HFFc6 (cell line): Measurements from ENCODE around the gene PIK3C2A. TPM values are rescaled to one million over a fixed set of nuclear protein-coding genes. Genes with fewer than 3 reads are reported as not detected.

ENCODE experiments used
- DNase-seq: peaks from one replicate; pipeline ENCODE4 v3.0.0-alpha.2; 2018
- H3K27ac Mint-ChIP-seq: 2 replicates; pipeline ENCODE4 v1.8.0; 2020; ENCODE audit warnings: mild to moderate bottlenecking, mixed read lengths
- H3K27me3 Mint-ChIP-seq: 2 replicates; pipeline ENCODE4 v1.8.0; 2021; ENCODE audit warnings: mild to moderate bottlenecking, moderate library complexity, mixed read lengths; ENCODE audit not compliant: insufficient read depth
- H3K36me3 Mint-ChIP-seq: 2 replicates; pipeline ENCODE4 v1.8.0; 2021; ENCODE audit warnings: low read depth, mixed read lengths
- H3K4me1 Mint-ChIP-seq: 2 replicates; pipeline ENCODE4 v1.8.0; 2020; ENCODE audit warnings: low read depth, mixed read lengths
- H3K4me3 Mint-ChIP-seq: 2 replicates; pipeline ENCODE4 v1.8.0; 2020; ENCODE audit warnings: mild to moderate bottlenecking, moderate library complexity, mixed read lengths
- H3K9me3 Mint-ChIP-seq: 2 replicates; pipeline ENCODE4 v1.8.0; 2020; ENCODE audit warnings: mild to moderate bottlenecking, mixed read lengths
- total RNA-seq, 6 experiments: library from RNA; stranded (reverse); fragmentation: NEBNext Ultra II Directional; extraction: Animal tissue kit (Norgen Biotek cat#: 25700); gene quantifications; 2 replicates in 1 of 6; 3 replicates in 5 of 6; pipeline ENCODE4 v1.2.3, GENCODE V29; 2021
- TF ChIP-seq, protein P1 (sequence below): fragments of 200-600 bp; sonication (generic); IDR thresholded peaks from 2 replicates; pipeline ENCODE4 v1.5.0; 2021; ENCODE audit warnings: antibody characterized with exemption, mild to moderate bottlenecking

Gene PIK3C2A
- total RNA-seq, 6 experiments from 2014 or later = 52.7 to 60.7 (median 57.6) TPM

DNA sequence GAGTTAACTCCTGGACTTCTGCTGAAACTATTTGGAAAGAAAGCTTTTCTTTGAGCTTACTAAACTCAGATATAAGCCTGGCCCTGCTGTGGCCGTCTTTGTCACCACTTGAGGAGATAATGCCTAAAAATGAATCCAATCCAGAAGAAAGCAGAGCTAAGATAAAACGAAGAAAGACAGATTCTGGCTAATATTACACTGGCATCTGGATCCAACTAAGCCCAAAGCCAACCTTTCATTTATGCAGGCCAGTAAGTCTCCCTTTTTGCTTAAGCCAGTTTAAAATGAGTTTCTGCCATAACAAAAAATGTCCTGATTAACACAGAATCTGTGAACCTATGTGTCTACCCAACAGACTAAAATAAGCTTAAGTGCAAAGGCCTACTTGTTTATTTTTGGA is 34.5 kb downstream of the PIK3C2A start:
- H3K4me1 Mint-ChIP-seq = peaks cover 30% of the 10 kb centered on the region
- TF ChIP-seq, protein P1, sequence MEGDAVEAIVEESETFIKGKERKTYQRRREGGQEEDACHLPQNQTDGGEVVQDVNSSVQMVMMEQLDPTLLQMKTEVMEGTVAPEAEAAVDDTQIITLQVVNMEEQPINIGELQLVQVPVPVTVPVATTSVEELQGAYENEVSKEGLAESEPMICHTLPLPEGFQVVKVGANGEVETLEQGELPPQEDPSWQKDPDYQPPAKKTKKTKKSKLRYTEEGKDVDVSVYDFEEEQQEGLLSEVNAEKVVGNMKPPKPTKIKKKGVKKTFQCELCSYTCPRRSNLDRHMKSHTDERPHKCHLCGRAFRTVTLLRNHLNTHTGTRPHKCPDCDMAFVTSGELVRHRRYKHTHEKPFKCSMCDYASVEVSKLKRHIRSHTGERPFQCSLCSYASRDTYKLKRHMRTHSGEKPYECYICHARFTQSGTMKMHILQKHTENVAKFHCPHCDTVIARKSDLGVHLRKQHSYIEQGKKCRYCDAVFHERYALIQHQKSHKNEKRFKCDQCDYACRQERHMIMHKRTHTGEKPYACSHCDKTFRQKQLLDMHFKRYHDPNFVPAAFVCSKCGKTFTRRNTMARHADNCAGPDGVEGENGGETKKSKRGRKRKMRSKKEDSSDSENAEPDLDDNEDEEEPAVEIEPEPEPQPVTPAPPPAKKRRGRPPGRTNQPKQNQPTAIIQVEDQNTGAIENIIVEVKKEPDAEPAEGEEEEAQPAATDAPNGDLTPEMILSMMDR = no peak
- H3K27me3 Mint-ChIP-seq = no peaks in the 10 kb centered on the region
- no peak for DNase-seq
- H3K36me3 Mint-ChIP-seq = peaks cover 7% of the 10 kb centered on the region
- H3K27ac Mint-ChIP-seq = no peak overlapping the region
- H3K4me3 Mint-ChIP-seq = no peak overlapping the region
- H3K9me3 Mint-ChIP-seq = no peaks in the 10 kb centered on the region

DNA sequence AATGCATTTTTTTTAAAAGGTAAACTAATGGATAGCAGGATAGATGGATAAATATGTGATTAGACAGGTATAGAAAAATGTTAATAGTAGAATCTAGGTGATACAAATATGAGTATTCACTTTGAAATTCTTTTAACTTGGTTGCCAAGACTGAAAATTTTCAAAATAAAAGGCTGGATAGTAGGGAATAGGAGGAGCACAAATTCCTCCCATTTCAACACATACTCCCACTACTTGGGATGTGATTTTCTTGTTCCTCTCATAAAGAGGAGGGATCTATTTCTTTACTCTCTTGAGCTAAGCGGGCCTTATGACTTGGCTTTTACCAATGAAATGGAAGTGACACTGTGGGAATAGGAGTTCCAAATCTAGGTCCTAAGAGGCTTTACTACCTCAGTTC is 35.9 kb downstream of the PIK3C2A start:
- Mint-ChIP-seq H3K4me3 (peak overlapping the region; percentile 22; the same call in 1 of the 2 replicates), H3K27me3 (no peaks in the 10 kb centered on the region), H3K27ac (peak overlapping the region; percentile 51; the same call in 1 of the 2 replicates), H3K36me3 (peaks cover 12% of the 10 kb centered on the region), H3K4me1 (peaks cover 23% of the 10 kb centered on the region), H3K9me3 (no peaks in the 10 kb centered on the region)
- TF ChIP-seq, protein P1 = no peak
- DNase-seq = no peak

DNA sequence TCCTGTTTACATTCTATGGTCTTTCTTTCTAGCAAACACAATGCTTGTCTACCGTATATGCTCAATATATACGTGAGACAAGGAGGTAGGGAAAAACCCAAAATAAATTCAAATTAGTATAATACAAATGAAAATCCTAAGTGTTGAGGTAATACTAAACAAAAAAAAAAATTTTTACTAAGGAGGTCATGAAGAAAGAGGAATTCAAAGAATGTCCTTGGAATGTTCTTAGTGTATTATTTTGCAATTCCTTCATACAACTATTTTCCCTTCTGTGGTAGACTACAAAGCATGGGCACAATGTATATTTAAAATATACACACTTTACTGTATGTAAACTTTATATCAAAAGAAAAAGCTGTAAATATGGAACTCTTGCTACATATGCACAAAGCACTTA is 36.4 kb downstream of the PIK3C2A start:
- no peaks in the 10 kb centered on the region for H3K9me3 Mint-ChIP-seq
- H3K27me3 Mint-ChIP-seq = no peaks in the 10 kb centered on the region
- TF ChIP-seq, protein P1 = no peak
- H3K36me3 Mint-ChIP-seq = peaks cover 12% of the 10 kb centered on the region
- H3K4me1 Mint-ChIP-seq = peaks cover 23% of the 10 kb centered on the region
- H3K4me3 Mint-ChIP-seq = peak overlapping the region; percentile 22; the same call in 1 of the 2 replicates
- peak overlapping the region; percentile 46; the same call in 1 of the 2 replicates for H3K27ac Mint-ChIP-seq
- peak; percentile 13 for DNase-seq

DNA sequence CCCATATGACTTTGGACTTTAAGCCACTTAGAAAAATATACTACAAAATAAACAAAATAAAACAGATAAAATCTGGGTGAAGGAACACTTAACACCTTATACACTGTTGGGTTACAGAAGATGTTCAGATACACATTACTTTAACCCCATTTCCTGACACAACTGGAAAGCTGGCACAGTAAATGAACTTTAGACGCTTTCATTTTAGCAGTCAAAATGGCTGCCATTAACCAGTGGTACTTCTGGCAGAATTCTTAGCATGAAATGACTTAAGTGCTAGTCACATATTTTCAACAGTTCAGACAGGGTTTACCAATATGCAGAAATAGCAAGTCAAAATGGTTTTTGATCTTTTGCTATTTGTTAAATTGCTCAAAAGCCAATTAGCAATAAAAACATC is 37.9 kb downstream of the PIK3C2A start:
- peaks cover 12% of the 10 kb centered on the region for H3K36me3 Mint-ChIP-seq
- DNase-seq = no peak
- H3K27me3 Mint-ChIP-seq = no peaks in the 10 kb centered on the region
- no peak overlapping the region for H3K4me3 Mint-ChIP-seq
- TF ChIP-seq, protein P1 = no peak
- peaks cover 30% of the 10 kb centered on the region for H3K4me1 Mint-ChIP-seq
- H3K9me3 Mint-ChIP-seq = no peaks in the 10 kb centered on the region
- H3K27ac Mint-ChIP-seq = no peak overlapping the region

DNA sequence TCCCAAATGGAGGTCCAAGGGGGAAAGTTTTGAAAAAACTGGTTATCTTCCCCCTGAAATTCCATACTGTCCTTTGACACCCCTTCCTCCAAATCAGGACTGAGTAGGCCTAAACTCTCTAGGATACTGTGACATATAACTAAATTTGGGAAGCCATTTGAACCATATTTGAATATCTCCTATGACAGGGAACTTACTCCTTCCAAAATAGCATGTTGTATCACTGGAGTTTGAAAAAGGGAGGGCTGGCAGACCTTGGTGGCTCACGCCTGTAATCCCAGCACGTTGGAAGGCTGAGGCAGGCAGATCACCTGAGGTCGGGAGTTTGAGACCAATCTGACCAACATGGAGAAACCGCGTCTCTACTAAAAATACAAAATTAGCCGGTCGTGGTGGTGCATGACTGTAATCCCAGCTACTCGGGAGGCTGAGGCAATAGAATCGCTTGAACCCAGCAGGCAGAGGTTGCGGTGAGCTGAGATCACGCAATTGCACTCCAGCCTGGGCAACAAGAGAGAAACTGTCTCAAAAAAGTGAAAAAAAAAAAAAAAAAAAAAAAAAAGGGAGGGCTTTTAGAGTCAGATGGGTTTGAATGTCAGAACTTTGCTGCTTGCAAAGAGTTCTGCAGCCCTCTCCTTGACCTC is 42.4 kb downstream of the PIK3C2A start:
- H3K4me3 Mint-ChIP-seq = no peak overlapping the region

More for the DNA sequence above, 42.4 kb downstream of the PIK3C2A start:
- no peaks in the 10 kb centered on the region for H3K9me3 Mint-ChIP-seq
- H3K27ac Mint-ChIP-seq = no peak overlapping the region
- TF ChIP-seq, protein P1 = no peak
- H3K36me3 Mint-ChIP-seq = peaks cover 12% of the 10 kb centered on the region
- peaks cover 14% of the 10 kb centered on the region for H3K4me1 Mint-ChIP-seq
- no peaks in the 10 kb centered on the region for H3K27me3 Mint-ChIP-seq
- DNase-seq = no peak
